HFF-Myc (cell line): ENCODE measurements around the gene PDCD1LG2.
"Not testable (repeated sequence)": the region's sequence is repeated elsewhere in the genome, so short reads cannot be mapped to it uniquely, and the experiment has no call there.

ENCODE experiments used
- DNase-seq: peaks from one replicate; pipeline ENCODE4 v3.0.0-alpha.2; 2011; ENCODE audit warnings: low read depth; ENCODE audit errors: extremely low read depth
- H3K4me3 ChIP-seq: replicated peaks from 2 replicates; pipeline ENCODE4 v1.5.1; 2011; ENCODE audit warnings: low read depth, mild to moderate bottlenecking, control low read depth, low read length
- CTCF ChIP-seq: IDR thresholded peaks from 2 replicates; pipeline ENCODE4 v1.5.1; 2012; ENCODE audit warnings: mild to moderate bottlenecking, low read depth, low read length, control low read depth; ENCODE audit errors: missing control alignments

The PDCD1LG2 gene

DNA sequence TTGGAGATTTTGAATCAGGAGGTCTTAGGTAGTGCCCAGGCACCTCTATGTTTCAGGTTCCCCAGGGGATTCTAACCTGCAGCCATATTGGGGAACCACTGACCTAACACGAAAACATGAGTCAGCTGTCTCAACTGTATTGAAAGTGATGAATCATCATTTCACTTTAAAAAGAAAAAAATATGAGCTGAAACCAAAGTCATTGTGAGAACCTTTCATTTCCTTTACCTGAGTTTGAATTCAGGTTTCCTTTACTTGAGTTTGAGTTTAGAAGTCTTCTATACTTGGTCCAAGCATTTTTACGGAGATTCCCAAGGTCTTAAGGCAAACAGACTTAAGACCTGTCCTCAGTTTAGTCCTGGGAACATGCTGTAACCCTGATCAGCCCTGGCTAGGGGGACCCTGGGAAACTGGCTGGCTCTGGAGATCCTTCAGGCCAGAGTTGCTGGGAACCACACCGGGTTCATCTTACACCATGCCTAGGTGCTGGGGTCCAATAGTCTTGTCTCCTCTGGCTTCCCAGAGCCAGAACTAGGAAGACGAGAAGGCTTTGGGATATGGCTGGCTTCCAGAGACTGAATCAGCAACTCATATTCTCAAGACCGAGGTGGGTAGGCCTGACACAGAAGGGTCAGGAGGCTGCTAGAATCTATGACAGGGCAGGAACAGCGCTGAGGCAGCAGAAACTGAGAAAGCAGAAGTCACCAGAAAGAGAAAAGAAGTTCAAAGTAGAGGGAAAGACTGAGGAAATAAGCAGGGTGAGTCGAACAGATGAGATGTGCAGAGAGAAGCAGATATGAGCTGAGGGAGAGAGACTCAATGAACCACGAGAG is 16.4 kb upstream of the PDCD1LG2 start:
- H3K4me3 ChIP-seq, result no peak overlapping the region
- peak; percentile 43 for DNase-seq
- TF ChIP-seq CTCF, result no peak

- not testable (repeated sequence) for H3K4me3 ChIP-seq, DNase-seq
These were observed 15.6 kb upstream of the PDCD1LG2 start for GRCh38 chr9:5494765-5495164.

DNA sequence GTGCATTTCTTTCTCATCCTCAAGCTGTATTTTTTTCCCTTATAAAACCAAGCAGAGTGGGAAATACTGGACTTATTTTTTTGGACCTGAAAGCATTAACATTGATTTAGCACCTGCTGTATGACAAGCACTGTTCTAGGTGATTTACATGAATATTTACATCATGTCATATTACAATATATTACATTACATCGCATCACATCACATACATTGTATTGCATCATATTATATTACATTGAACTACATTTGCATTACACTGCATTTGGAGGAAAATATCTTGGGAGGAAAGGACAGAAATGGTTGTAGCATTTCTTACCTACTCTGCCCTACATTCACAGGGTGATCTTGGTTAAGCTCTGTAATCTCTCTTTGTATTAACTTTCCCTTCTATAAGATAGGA is 11.2 kb upstream of the PDCD1LG2 start:
- H3K4me3 ChIP-seq, result no peak overlapping the region
- no peak for TF ChIP-seq CTCF
- no peak for DNase-seq

GRCh38 chr9:5499889-5500398 is 10.4 kb upstream of the PDCD1LG2 start:
- TF ChIP-seq CTCF, result no peak
- no peak overlapping the region for H3K4me3 ChIP-seq
- DNase-seq, result peak; percentile 38

DNA sequence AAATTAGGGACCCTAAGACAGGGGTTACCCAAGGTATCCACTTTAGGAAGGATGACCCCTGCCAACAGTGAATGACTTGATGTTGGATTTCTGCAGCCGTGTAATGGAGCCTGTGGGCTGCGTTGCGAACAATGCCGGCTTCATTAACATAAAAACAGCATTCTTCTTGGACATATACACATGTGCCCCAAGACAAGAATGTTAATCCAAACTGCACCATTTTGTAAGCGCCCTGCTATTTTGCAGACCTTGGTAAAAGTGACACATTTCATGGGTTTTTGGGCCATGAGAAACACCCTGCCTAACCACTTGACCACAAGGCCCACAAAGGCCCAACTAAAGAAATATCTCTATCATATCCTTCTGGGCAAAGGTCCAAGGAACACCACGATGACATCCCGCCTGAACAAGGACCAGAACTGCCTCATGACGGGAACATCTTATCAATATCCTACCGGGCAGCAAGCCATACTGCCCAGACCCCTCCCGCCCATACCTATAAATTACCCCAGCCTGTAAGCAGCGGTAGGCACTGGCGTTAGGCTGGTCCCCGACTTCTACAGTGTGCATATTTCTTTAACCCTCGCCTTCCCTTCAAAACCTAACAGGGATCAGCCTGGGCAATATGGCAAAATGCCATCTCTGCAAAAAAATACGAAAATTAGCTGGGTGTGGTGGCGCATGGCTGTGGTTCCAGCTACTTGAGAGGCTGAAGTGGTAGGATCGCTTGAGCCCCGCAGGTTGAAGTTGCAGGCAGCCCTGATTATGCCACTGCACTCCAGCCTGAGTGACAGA is 9.7 kb upstream of the PDCD1LG2 start:
- no peak for DNase-seq
- no peak overlapping the region for H3K4me3 ChIP-seq
- TF ChIP-seq CTCF, result no peak

DNA sequence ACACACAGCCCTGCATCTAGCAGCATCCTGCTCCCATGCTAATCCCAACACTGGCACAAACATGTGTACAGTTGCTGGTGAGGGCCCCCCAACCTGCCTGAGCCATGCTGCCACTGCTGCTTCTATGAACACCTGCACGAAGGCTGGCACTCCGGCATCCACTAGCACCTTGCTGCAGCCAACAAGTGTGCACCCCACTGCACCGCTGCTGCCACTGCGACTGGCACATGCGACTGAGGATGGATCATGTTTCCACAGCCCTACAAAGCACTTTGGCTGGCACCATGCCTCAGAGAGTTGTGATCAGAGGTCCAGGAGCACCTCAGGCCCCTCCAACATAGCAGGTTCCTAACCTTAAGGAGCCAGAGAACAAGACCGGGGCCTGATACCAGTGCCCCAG is 7.8 kb upstream of the PDCD1LG2 start:
- DNase-seq, result no peak
- TF ChIP-seq CTCF, result no peak
- no peak overlapping the region for H3K4me3 ChIP-seq

DNA sequence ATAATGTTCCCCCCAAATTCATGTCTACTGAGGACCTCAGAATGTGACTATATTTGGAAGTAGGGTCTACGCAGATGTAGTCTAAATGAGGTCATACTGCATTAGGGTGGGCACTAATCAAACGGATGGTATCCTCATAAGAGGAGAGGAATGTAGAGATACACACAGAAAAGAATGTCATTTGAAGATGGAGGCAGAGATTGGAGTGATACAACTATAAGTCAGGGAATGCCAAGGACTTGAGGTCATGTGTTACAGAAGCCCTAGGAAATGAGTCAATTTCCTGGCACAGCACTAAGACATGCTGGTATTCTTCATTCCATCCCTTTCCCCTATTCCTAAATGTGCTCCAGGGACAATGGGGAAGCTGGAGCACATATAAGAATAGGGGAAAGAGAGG is 758 bp upstream of the PDCD1LG2 start:
- TF ChIP-seq CTCF, result no peak
- peak; percentile 92 for DNase-seq
- H3K4me3 ChIP-seq, result no peak overlapping the region
